Vagina (tissue), 2 donors: ENCODE measurements around the gene CX3CR1.

ENCODE experiments used
- CTCF ChIP-seq, 3 experiments: fragments of 450-650 bp in 2 of 3; fragments of 200-600 bp in 1 of 3; sonication (generic) in 1 of 3; IDR thresholded peaks; one replicate each; pipeline ENCODE4 v1.5.1; 2017 to 2019; ENCODE audit warnings: antibody characterized with exemption in 3 of 3, mild to moderate bottlenecking in 2 of 3, moderate library complexity in 2 of 3
- POLR2A ChIP-seq, 2 donors: fragments of 450-650 bp; IDR thresholded peaks; one replicate each; pipeline ENCODE4 v1.6.1; 2017; ENCODE audit warnings: antibody characterized with exemption in 2 of 2, mild to moderate bottlenecking in 2 of 2, moderate library complexity in 2 of 2
- POLR2AphosphoS5 ChIP-seq, 2 donors: sonication (generic); formaldehyde crosslinking; IDR thresholded peaks; one replicate each; pipeline ENCODE4 v1.9.0; 2017; ENCODE audit warnings: antibody characterized with exemption in 2 of 2, mild to moderate bottlenecking in 2 of 2, low read depth in 1 of 2; ENCODE audit not compliant: insufficient read depth in 1 of 2

DNA sequence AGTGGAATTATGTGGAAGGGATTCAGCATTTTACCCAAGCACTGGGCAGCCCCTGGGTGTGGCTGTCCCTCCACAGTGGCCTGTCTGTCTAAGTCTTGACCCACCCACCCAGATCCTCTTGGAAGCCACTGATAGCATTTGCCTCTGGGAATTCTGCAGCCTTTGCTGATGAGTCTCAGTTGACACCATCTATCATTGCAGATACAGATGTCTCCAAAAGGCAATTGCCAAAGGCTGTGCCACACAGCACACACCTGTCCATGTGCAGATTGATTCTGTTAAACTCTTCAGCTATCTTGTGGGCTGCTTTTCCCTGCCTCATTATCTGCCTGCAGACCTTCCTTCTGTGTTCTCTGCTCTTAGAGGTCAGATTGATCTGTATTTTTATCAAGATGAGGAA lies 18.1 kb downstream of the CX3CR1 start:
- no peak for TF ChIP-seq POLR2AphosphoS5 (IDR thresholded peaks at IDR 0.05; ENCODE audit: insufficient read depth in 1 of 2, low read depth in 1 of 2)
- no peak for TF ChIP-seq CTCF (IDR thresholded peaks at IDR 0.05)
- no peak for TF ChIP-seq POLR2A (IDR thresholded peaks at IDR 0.05)
